Keratinocyte (primary cell): Measurements from ENCODE around the gene RPS6KL1. TPM values are rescaled to one million over a fixed set of nuclear protein-coding genes. Genes with fewer than 3 reads are reported as not detected.
A peak's percentile ranks its signal among the peaks of the same experiment; 100 is the strongest.

Source experiments
- DNase-seq: peaks from one replicate; pipeline ENCODE4 v3.0.0-alpha.2; 2011; ENCODE audit warnings: low read depth, missing footprints, low spot score
- FAIRE-seq: peaks from 2 replicates; lab custom pipeline; 2011; peaks lifted over from hg19 to GRCh38; lab: Jason Lieb, UNC
- H2AFZ ChIP-seq: 2 replicates; pipeline ENCODE4 v1.6.0; 2012; ENCODE audit warnings: low read length, control low read depth, inconsistent platforms; ENCODE audit not compliant: control insufficient read depth
- H3K27ac ChIP-seq: 2 replicates; pipeline ENCODE4 v1.5.1; 2011; ENCODE audit warnings: low read length; ENCODE audit not compliant: control insufficient read depth, insufficient read depth
- H3K27me3 ChIP-seq: 3 replicates; pipeline ENCODE4 v1.6.0; 2011; ENCODE audit warnings: low read length; ENCODE audit not compliant: control insufficient read depth, insufficient read depth; ENCODE audit errors: extremely low read depth
- H3K36me3 ChIP-seq, 2 experiments: 2 replicates in 1 of 2; 3 replicates in 1 of 2; pipeline ENCODE4 v1.5.1; 2011; ENCODE audit warnings: low read length in 2 of 2, mild to moderate bottlenecking in 1 of 2; ENCODE audit not compliant: control insufficient read depth in 2 of 2, insufficient read depth in 2 of 2; ENCODE audit errors: extremely low read depth in 1 of 2
- H3K4me1 ChIP-seq: 3 replicates; pipeline ENCODE4 v1.5.1; 2011; ENCODE audit warnings: low read length; ENCODE audit not compliant: control insufficient read depth, insufficient read depth; ENCODE audit errors: extremely low read depth
- H3K4me2 ChIP-seq: 3 replicates; pipeline ENCODE4 v1.6.0; 2011; ENCODE audit warnings: low read depth, low read length; ENCODE audit not compliant: control insufficient read depth, insufficient read depth; ENCODE audit errors: extremely low read depth
- H3K4me3 ChIP-seq, 3 experiments: fragments of 200-600 bp in 1 of 3; sonication (generic) in 1 of 3; 2 replicates in 2 of 3; 3 replicates in 1 of 3; pipeline ENCODE4 v1.5.1; 2011 to 2016; ENCODE audit warnings: low read length in 3 of 3, mild to moderate bottlenecking in 3 of 3, control low read depth in 2 of 3, inconsistent platforms in 1 of 3, low read depth in 1 of 3, mixed read lengths in 1 of 3, mixed run types in 1 of 3, moderate library complexity in 1 of 3; ENCODE audit not compliant: control insufficient read depth in 2 of 3, insufficient read depth in 2 of 3; ENCODE audit errors: extremely low read depth in 1 of 3
- H3K79me2 ChIP-seq: 2 replicates; pipeline ENCODE4 v1.6.0; 2012; ENCODE audit warnings: low read length; ENCODE audit not compliant: control insufficient read depth, insufficient read depth
- H3K9ac ChIP-seq: 3 replicates; pipeline ENCODE4 v1.6.0; 2011; ENCODE audit warnings: low read length; ENCODE audit not compliant: control insufficient read depth, insufficient read depth; ENCODE audit errors: extremely low read depth
- H3K9me1 ChIP-seq: 3 replicates; pipeline ENCODE4 v1.6.0; 2011; ENCODE audit warnings: low read length; ENCODE audit not compliant: control insufficient read depth, insufficient read depth; ENCODE audit errors: extremely low read depth
- H3K9me3 ChIP-seq: 2 replicates; pipeline ENCODE4 v1.5.1; 2012; ENCODE audit warnings: low read depth, low read length; ENCODE audit not compliant: control insufficient read depth
- H4K20me1 ChIP-seq: 3 replicates; pipeline ENCODE4 v1.6.0; 2011; ENCODE audit warnings: low read length; ENCODE audit not compliant: control insufficient read depth, insufficient read depth; ENCODE audit errors: extremely low read depth
- CTCF ChIP-seq, 3 experiments: IDR thresholded peaks in 1 of 3; conservative IDR thresholded peaks in 1 of 3; optimal IDR thresholded peaks in 1 of 3; 2 replicates in 2 of 3; 3 replicates in 1 of 3; pipeline versions ENCODE3 to v1.5.1; 2011; ENCODE audit warnings: low read length in 3 of 3, mild to moderate bottlenecking in 3 of 3, moderate library complexity in 2 of 3, control low read depth in 1 of 3, inconsistent platforms in 1 of 3; ENCODE audit not compliant: insufficient read depth in 2 of 3; ENCODE audit errors: extremely low read depth in 1 of 3
- EZH2 ChIP-seq: IDR thresholded peaks from one replicate; pipeline ENCODE4 v1.6.1; 2012; ENCODE audit warnings: inconsistent platforms, mild to moderate bottlenecking, low read length, moderate library complexity
- dilution Hi-C: fragments of 300-500 bp; cut with MboI; formaldehyde crosslinking; loops from one replicate; pipeline ENCODE4 v1.7.0; 2020; ENCODE audit warnings: low sequenced_read_pairs; ENCODE audit not compliant: extremely low pct_ligation_motif_present
- polyA plus RNA-seq, 5 experiments: library from polyadenylated mRNA; depleted of rRNA in 3 of 5; stranded (reverse) in 3 of 5; stranded (forward) in 1 of 5; unstranded in 1 of 5; fragments of >200 nt; gene quantifications; 1 replicate in 1 of 5; 2 replicates in 3 of 5; 3 replicates in 1 of 5; pipeline versions ENCODE4 v1.2.1 to v1.2.3, GENCODE V29; 2011 to 2012; ENCODE audit warnings: missing spikeins in 2 of 5, low read depth in 1 of 5, low replicate concordance in 1 of 5

Gene RPS6KL1
- polyA plus RNA-seq, 1 donor (not counting 4 experiments of a cell fraction or from before 2014, with no cell fraction given): 0.69 TPM

- H3K9me1 ChIP-seq: no peaks in the 10 kb centered on the region
- peaks cover 21 to 38% of the 10 kb centered on the region in 2 experiments for H3K36me3 ChIP-seq
- peaks cover 5% of the 10 kb centered on the region for H3K79me2 ChIP-seq
- dilution Hi-C loops: no loop called here
- no peak overlapping the region for H2AFZ ChIP-seq
- DNase-seq (no peak), FAIRE-seq (peak; percentile 23)
- H4K20me1 ChIP-seq: peaks cover 2% of the 10 kb centered on the region
- H3K4me1 ChIP-seq: peaks cover 30% of the 10 kb centered on the region
- H3K4me3 ChIP-seq: no peak overlapping the region
- H3K9ac ChIP-seq: no peak overlapping the region
- no peak overlapping the region for H3K27ac ChIP-seq
- no peaks in the 10 kb centered on the region for H3K9me3 ChIP-seq
- TF ChIP-seq CTCF (optimal IDR thresholded peaks at IDR 0.05 in 1 of 3, IDR thresholded peaks at IDR 0.05 in 1 of 3, conservative IDR thresholded peaks at IDR 0.05 in 1 of 3; ENCODE audit: extremely low read depth in 1 of 3, insufficient read depth in 2 of 3, low read length in 3 of 3): no peak
- TF ChIP-seq EZH2: no peak
- peak overlapping the region; percentile 52 for H3K4me2 ChIP-seq
- H3K27me3 ChIP-seq: no peaks in the 10 kb centered on the region
Observed at GRCh38 chr14:74947353-74948227, 24.5 kb upstream of the RPS6KL1 start.

GRCh38 chr14:74946659-74947281 lies 23.7 kb upstream of the RPS6KL1 start:
- no peaks in the 10 kb centered on the region for H3K9me1 ChIP-seq
- no peak overlapping the region for H3K4me3 ChIP-seq
- peak overlapping the region; percentile 8 for H3K9ac ChIP-seq
- no peaks in the 10 kb centered on the region for H3K79me2 ChIP-seq
- dilution Hi-C loops: no loop called here
- peak; percentile 85 for FAIRE-seq
- TF ChIP-seq EZH2 (no peak), CTCF (optimal IDR thresholded peaks at IDR 0.05 in 1 of 3, IDR thresholded peaks at IDR 0.05 in 1 of 3, conservative IDR thresholded peaks at IDR 0.05 in 1 of 3; ENCODE audit: extremely low read depth in 1 of 3, insufficient read depth in 2 of 3, low read length in 3 of 3) (no peak)
- peaks cover 2% of the 10 kb centered on the region for H4K20me1 ChIP-seq
- peaks cover 35% of the 10 kb centered on the region for H3K4me1 ChIP-seq
- H3K36me3 ChIP-seq: peaks cover 19 to 34% of the 10 kb centered on the region in 2 experiments
- no peak for DNase-seq
- H3K27me3 ChIP-seq: no peaks in the 10 kb centered on the region
- peak overlapping the region; percentile 25 for H3K27ac ChIP-seq
- H2AFZ ChIP-seq: peak overlapping the region; percentile 27
- peak overlapping the region; percentile 55 for H3K4me2 ChIP-seq
- no peaks in the 10 kb centered on the region for H3K9me3 ChIP-seq
